Activated B cell treated with CpG ODN at 0.5 μM for 24 hours (primary cell): ENCODE measurements around the gene MALRD1. TPM values are rescaled to one million over a fixed set of nuclear protein-coding genes. Genes with fewer than 3 reads are reported as not detected.

Experiments
- ATAC-seq: fragments of 200-7000 bp; cut with Tn5 transposase; one replicate; pipeline ENCODE4 v1.10.0; 2021; ENCODE audit warnings: low read depth, mild to moderate bottlenecking, moderate library complexity
- CTCF ChIA-PET: fragments of 350-600 bp; sonication (Branson Sonifier 250); formaldehyde crosslinking; loops from one replicate; lab custom pipeline; 2021; ENCODE audit warnings: antibody characterized with exemption; lab: Charles Lee
- POLR2A ChIA-PET: fragments of 350-600 bp; sonication (Branson Sonifier 250); formaldehyde crosslinking; loops from one replicate; lab custom pipeline; 2021; ENCODE audit warnings: antibody characterized with exemption; lab: Charles Lee
- DNase-seq: peaks from one replicate; pipeline ENCODE4 v3.0.0; 2022
- H3K27ac Mint-ChIP-seq: one replicate; pipeline ENCODE4 v1.8.0; 2020; ENCODE audit warnings: mixed read lengths
- H3K27me3 Mint-ChIP-seq: one replicate; pipeline ENCODE4 v1.8.0; 2021; ENCODE audit warnings: mixed read lengths
- H3K36me3 Mint-ChIP-seq: one replicate; pipeline ENCODE4 v1.8.0; 2021; ENCODE audit warnings: low read depth, mixed read lengths
- H3K4me1 Mint-ChIP-seq: one replicate; pipeline ENCODE4 v1.8.0; 2021; ENCODE audit warnings: mixed read lengths
- H3K4me3 Mint-ChIP-seq: one replicate; pipeline ENCODE4 v1.8.0; 2020; ENCODE audit warnings: mild to moderate bottlenecking, mixed read lengths
- H3K9me3 Mint-ChIP-seq: one replicate; pipeline ENCODE4 v1.8.0; 2020; ENCODE audit warnings: mixed read lengths
- CTCF ChIP-seq: fragments of 200-600 bp; IDR thresholded peaks from one replicate; pipeline ENCODE4 v1.8.0; 2022; ENCODE audit warnings: antibody characterized with exemption, mild to moderate bottlenecking
- intact Hi-C: fragments of 100-400 bp; cut with micrococcal nuclease; formaldehyde crosslinking; loops from one replicate; pipeline ENCODE4 v1.15.1; 2024
- total RNA-seq: library from RNA; stranded (reverse); gene quantifications from 2 replicates; pipeline ENCODE4 v1.2.3, GENCODE V29; 2022

Gene MALRD1
- total RNA-seq, 1 donor from 2014 or later, result not detected

- no peak overlapping the region for H3K27ac Mint-ChIP-seq
- intact Hi-C loops, result no loop called here
- no peaks in the 10 kb centered on the region for H3K4me1 Mint-ChIP-seq
- no peaks in the 10 kb centered on the region for H3K9me3 Mint-ChIP-seq
- H3K4me3 Mint-ChIP-seq, result no peak overlapping the region
- no peaks in the 10 kb centered on the region for H3K36me3 Mint-ChIP-seq
- DNase-seq (no peak), ATAC-seq (no peak)
- TF ChIP-seq CTCF, result no peak
- H3K27me3 Mint-ChIP-seq, result no peaks in the 10 kb centered on the region
- ChIA-PET CTCF (no interaction called here), POLR2A (no interaction called here)
Observed at GRCh38 chr10:19302117-19302516, 253.5 kb downstream of the MALRD1 start.

- intact Hi-C loops, result no loop called here
- TF ChIP-seq CTCF, result no peak
- POLR2A ChIA-PET, result no interaction called here
- H3K36me3 Mint-ChIP-seq, result no peaks in the 10 kb centered on the region
- H3K4me3 Mint-ChIP-seq, result no peak overlapping the region
- no peak for DNase-seq
- H3K9me3 Mint-ChIP-seq, result no peaks in the 10 kb centered on the region
- no peaks in the 10 kb centered on the region for H3K4me1 Mint-ChIP-seq
- no peaks in the 10 kb centered on the region for H3K27me3 Mint-ChIP-seq
- no peak for ATAC-seq
- CTCF ChIA-PET, result no interaction called here
- H3K27ac Mint-ChIP-seq, result no peak overlapping the region
Observed at GRCh38 chr10:19310066-19310465, 261.5 kb downstream of the MALRD1 start.

- no peak for TF ChIP-seq CTCF
- H3K9me3 Mint-ChIP-seq, result peaks cover 2% of the 10 kb centered on the region
- no peak overlapping the region for H3K27ac Mint-ChIP-seq
- ChIA-PET CTCF (no interaction called here), POLR2A (no interaction called here)
- H3K4me1 Mint-ChIP-seq, result no peaks in the 10 kb centered on the region
- no peak for DNase-seq
- H3K27me3 Mint-ChIP-seq, result no peaks in the 10 kb centered on the region
- ATAC-seq, result no peak
- no peaks in the 10 kb centered on the region for H3K36me3 Mint-ChIP-seq
- intact Hi-C loops, result no loop called here
- H3K4me3 Mint-ChIP-seq, result no peak overlapping the region
Observed at GRCh38 chr10:19316204-19316870, 267.7 kb downstream of the MALRD1 start.

GRCh38 chr10:19317952-19318351 lies 269.4 kb downstream of the MALRD1 start:
- H3K4me3 Mint-ChIP-seq, result no peak overlapping the region
- intact Hi-C loops, result no loop called here
- ChIA-PET POLR2A (no interaction called here), CTCF (no interaction called here)
- no peak for TF ChIP-seq CTCF
- no peak overlapping the region for H3K27ac Mint-ChIP-seq
- H3K36me3 Mint-ChIP-seq, result no peaks in the 10 kb centered on the region
- no peaks in the 10 kb centered on the region for H3K4me1 Mint-ChIP-seq
- ATAC-seq (no peak), DNase-seq (no peak)
- H3K9me3 Mint-ChIP-seq, result peaks cover 2% of the 10 kb centered on the region
- H3K27me3 Mint-ChIP-seq, result no peaks in the 10 kb centered on the region

GRCh38 chr10:19325581-19325980 lies 277.0 kb downstream of the MALRD1 start:
- H3K27me3 Mint-ChIP-seq, result no peaks in the 10 kb centered on the region
- TF ChIP-seq CTCF, result no peak
- POLR2A ChIA-PET, result no interaction called here
- ATAC-seq (no peak), DNase-seq (no peak)
- CTCF ChIA-PET, result no interaction called here
- H3K4me1 Mint-ChIP-seq, result no peaks in the 10 kb centered on the region
- intact Hi-C loops, result no loop called here
- H3K27ac Mint-ChIP-seq, result no peak overlapping the region
- no peaks in the 10 kb centered on the region for H3K36me3 Mint-ChIP-seq
- H3K9me3 Mint-ChIP-seq, result peaks cover 1% of the 10 kb centered on the region
- H3K4me3 Mint-ChIP-seq, result no peak overlapping the region
